Left ventricle myocardium inferior (tissue), 1 donor: ENCODE results near the gene VARS1. TPM values are rescaled to one million over a fixed set of nuclear protein-coding genes. Genes with fewer than 3 reads are reported as not detected.

Source experiments
- DNase-seq: peaks from one replicate; pipeline ENCODE4 v3.0.0-alpha.2; 2020
- H3K27ac ChIP-seq: fragments of 200-600 bp; replicated peaks from 2 replicates; pipeline ENCODE4 v1.8.0; 2021
- H3K27me3 ChIP-seq: fragments of 200-600 bp; 2 replicates; pipeline ENCODE4 v1.8.0; 2021; ENCODE audit warnings: low read depth
- H3K36me3 ChIP-seq: fragments of 200-600 bp; 2 replicates; pipeline ENCODE4 v1.8.0; 2021
- H3K4me1 ChIP-seq: fragments of 200-600 bp; 2 replicates; pipeline ENCODE4 v1.8.0; 2021
- H3K4me3 ChIP-seq: fragments of 200-600 bp; 2 replicates; pipeline ENCODE4 v1.8.0; 2021; ENCODE audit warnings: mild to moderate bottlenecking, moderate library complexity
- H3K9me3 ChIP-seq: fragments of 200-600 bp; replicated peaks from 2 replicates; pipeline ENCODE4 v1.8.0; 2021
- CTCF ChIP-seq: fragments of 200-600 bp; IDR thresholded peaks from 2 replicates; pipeline ENCODE4 v1.8.0; 2021; ENCODE audit warnings: antibody characterized with exemption, mild to moderate bottlenecking, borderline replicate concordance
- intact Hi-C: fragments of 100-400 bp; cut with micrococcal nuclease; formaldehyde crosslinking; loops from one replicate; pipeline ENCODE4 v1.11.0; 2022
- total RNA-seq: library from RNA; stranded (reverse); fragmentation: NEBNext Ultra II Directional; extraction: Animal tissue kit (Norgen Biotek cat#: 25700); gene quantifications from one replicate; pipeline ENCODE4 v1.2.1, GENCODE V29; 2021
- donor health status: DM: no; HTN: yes; CAD: no; lungs with severe emphysema.

The VARS1 gene
- total RNA-seq, 1 donor from 2014 or later, result 20.0 TPM

- H3K27ac ChIP-seq, result no peak overlapping the region
- H3K9me3 ChIP-seq, result no peaks in the 10 kb centered on the region
- no peak overlapping the region for H3K4me3 ChIP-seq
- peaks cover 12% of the 10 kb centered on the region for H3K4me1 ChIP-seq
- H3K27me3 ChIP-seq, result no peaks in the 10 kb centered on the region
- DNase-seq, result no peak
- intact Hi-C loops, result no loop called here
- no peak for TF ChIP-seq CTCF
- peaks cover 73% of the 10 kb centered on the region for H3K36me3 ChIP-seq
These were observed 14.1 kb downstream of the VARS1 start for GRCh38 chr6:31781244-31782125.

GRCh38 chr6:31780507-31781243 is 14.9 kb downstream of the VARS1 start:
- H3K4me3 ChIP-seq, result no peak overlapping the region
- no peak overlapping the region for H3K27ac ChIP-seq
- no peak for DNase-seq
- peaks cover 15% of the 10 kb centered on the region for H3K4me1 ChIP-seq
- no peaks in the 10 kb centered on the region for H3K9me3 ChIP-seq
- peaks cover 72% of the 10 kb centered on the region for H3K36me3 ChIP-seq
- TF ChIP-seq CTCF, result no peak
- intact Hi-C loops, result no loop called here
- no peaks in the 10 kb centered on the region for H3K27me3 ChIP-seq

- intact Hi-C loops, result no loop called here
- Histone ChIP-seq H3K9me3 (no peaks in the 10 kb centered on the region), H3K4me3 (no peak overlapping the region), H3K4me1 (peaks cover 15% of the 10 kb centered on the region), H3K36me3 (peaks cover 64% of the 10 kb centered on the region), H3K27me3 (no peaks in the 10 kb centered on the region), H3K27ac (no peak overlapping the region)
- TF ChIP-seq CTCF, result no peak
- no peak for DNase-seq
These were observed 15.6 kb downstream of the VARS1 start for GRCh38 chr6:31779908-31780307.

GRCh38 chr6:31778999-31779885 is 16.3 kb downstream of the VARS1 start:
- no peak overlapping the region for H3K4me3 ChIP-seq
- H3K9me3 ChIP-seq, result no peaks in the 10 kb centered on the region
- TF ChIP-seq CTCF, result no peak
- intact Hi-C loops, result no loop called here
- peaks cover 15% of the 10 kb centered on the region for H3K4me1 ChIP-seq
- DNase-seq, result no peak
- H3K27ac ChIP-seq, result no peak overlapping the region
- no peaks in the 10 kb centered on the region for H3K27me3 ChIP-seq
- H3K36me3 ChIP-seq, result peaks cover 58% of the 10 kb centered on the region

GRCh38 chr6:31778193-31778592 is 17.4 kb downstream of the VARS1 start:
- TF ChIP-seq CTCF, result no peak
- Histone ChIP-seq H3K27me3 (no peaks in the 10 kb centered on the region), H3K36me3 (peaks cover 50% of the 10 kb centered on the region), H3K27ac (peak overlapping the region; percentile 85), H3K4me1 (peaks cover 15% of the 10 kb centered on the region), H3K4me3 (no peak overlapping the region), H3K9me3 (no peaks in the 10 kb centered on the region)
- no peak for DNase-seq
- intact Hi-C loops, result no loop called here
